Fibroblast of lung (primary cell): ENCODE data around the gene SMLR1. TPM values are rescaled to one million over a fixed set of nuclear protein-coding genes. Genes with fewer than 3 reads are reported as not detected.

Source experiments
- DNase-seq, 2 donors: peaks; one replicate each; pipeline versions ENCODE4 v3.0.0 to v3.0.0-alpha.2; 2010; ENCODE audit warnings: low read depth in 2 of 2
- H2AFZ ChIP-seq: 2 replicates; pipeline ENCODE4 v1.5.1; 2012; ENCODE audit warnings: low read length, control low read depth, inconsistent platforms
- H3K27ac ChIP-seq: 2 replicates; pipeline ENCODE4 v1.5.1; 2011; ENCODE audit warnings: low read length, control low read depth; ENCODE audit not compliant: insufficient read depth
- H3K27me3 ChIP-seq: 2 replicates; pipeline ENCODE4 v1.5.1; 2011; ENCODE audit warnings: mild to moderate bottlenecking, low read length; ENCODE audit not compliant: control insufficient read depth, insufficient read depth
- H3K36me3 ChIP-seq: 2 replicates; pipeline ENCODE4 v1.5.1; 2011; ENCODE audit warnings: low read length; ENCODE audit not compliant: control insufficient read depth, insufficient read depth
- H3K4me1 ChIP-seq: 2 replicates; pipeline ENCODE4 v1.5.1; 2011; ENCODE audit warnings: low read length; ENCODE audit not compliant: control insufficient read depth, insufficient read depth; ENCODE audit errors: extremely low read depth
- H3K4me2 ChIP-seq: 2 replicates; pipeline ENCODE4 v1.5.1; 2011; ENCODE audit warnings: low read length, control low read depth; ENCODE audit not compliant: insufficient read depth; ENCODE audit errors: extremely low read depth
- H3K4me3 ChIP-seq, 4 experiments: fragments of 200-600 bp in 1 of 4; sonication (generic) in 1 of 4; replicated peaks in 1 of 4; 2 replicates each; pipeline ENCODE4 v1.5.1; 2011 to 2016; ENCODE audit warnings: low read length in 4 of 4, low read depth in 3 of 4, mild to moderate bottlenecking in 3 of 4, control low read depth in 2 of 4, inconsistent platforms in 1 of 4, mixed read lengths in 1 of 4; ENCODE audit not compliant: insufficient read depth in 1 of 4; ENCODE audit errors: control extremely low read depth in 1 of 4
- H3K79me2 ChIP-seq: 2 replicates; pipeline ENCODE4 v1.5.1; 2012; ENCODE audit warnings: mild to moderate bottlenecking, low read length, inconsistent platforms; ENCODE audit not compliant: control insufficient read depth, insufficient read depth
- H3K9ac ChIP-seq: 2 replicates; pipeline ENCODE4 v1.5.1; 2011; ENCODE audit warnings: mild to moderate bottlenecking, low read length, control low read depth; ENCODE audit not compliant: insufficient read depth
- H3K9me3 ChIP-seq: 2 replicates; pipeline ENCODE4 v1.5.1; 2012; ENCODE audit warnings: low read depth, low read length; ENCODE audit not compliant: control insufficient read depth, insufficient read depth
- H4K20me1 ChIP-seq: 2 replicates; pipeline ENCODE4 v1.5.1; 2011; ENCODE audit warnings: low read length; ENCODE audit not compliant: control insufficient read depth, insufficient read depth; ENCODE audit errors: extremely low read depth
- EZH2 ChIP-seq: IDR thresholded peaks from 2 replicates; pipeline ENCODE4 v1.5.1; 2012; ENCODE audit warnings: low read length, control low read depth, mild to moderate bottlenecking; ENCODE audit errors: missing control alignments
- polyA plus RNA-seq, 2 donors: library from polyadenylated mRNA; depleted of rRNA in 1 of 2; stranded (reverse) in 1 of 2; unstranded in 1 of 2; fragments of >200 nt; gene quantifications; 2 replicates each; pipeline ENCODE4 v1.2.1, GENCODE V29; 2011 to 2012; ENCODE audit warnings: missing spikeins in 1 of 2
- total RNA-seq: library from RNA; depleted of rRNA; stranded (reverse); fragments of >200 nt; gene quantifications from 2 replicates; pipeline ENCODE4 v1.2.1, GENCODE V29; 2014
- TF ChIP-seq, protein P1 (sequence below), 2 donors: IDR thresholded peaks in 1 of 2; conservative IDR thresholded peaks in 1 of 2; 1 replicate in 1 of 2; 2 replicates in 1 of 2; pipeline ENCODE4 v1.5.1; 2011 to 2012; ENCODE audit warnings: low read length in 2 of 2, control low read depth in 1 of 2, inconsistent platforms in 1 of 2, low read depth in 1 of 2, mild to moderate bottlenecking in 1 of 2

Gene SMLR1
- total and polyA plus RNA-seq, 2 donors (not counting 1 experiment from before 2014, with no cell fraction given) = not detected

DNA sequence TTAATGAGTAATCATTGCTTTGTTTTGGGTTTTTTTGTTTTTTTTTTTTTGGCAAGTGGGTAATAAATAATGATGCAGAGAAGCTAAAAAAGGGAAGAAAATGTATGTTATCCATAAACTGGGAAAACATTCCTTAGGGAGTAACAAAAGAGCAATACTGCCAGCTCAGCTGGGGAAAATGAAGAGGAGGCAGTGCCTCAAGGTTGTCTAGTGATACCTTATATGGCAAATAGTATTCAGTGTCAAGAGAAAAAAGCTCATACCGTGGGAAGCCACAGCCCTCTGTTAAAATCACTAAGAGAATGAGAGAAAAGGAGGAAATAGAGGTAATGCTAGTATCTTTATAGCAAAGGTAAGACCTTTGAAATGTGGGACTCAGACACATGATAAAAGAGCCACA is 47.1 kb upstream of the SMLR1 start:
- H2AFZ ChIP-seq = no peak overlapping the region
- H3K9me3 ChIP-seq = no peaks in the 10 kb centered on the region
- H3K4me1 ChIP-seq = peaks cover 8% of the 10 kb centered on the region
- no peaks in the 10 kb centered on the region for H3K79me2 ChIP-seq
- no peak overlapping the region for H3K9ac ChIP-seq
- no peaks in the 10 kb centered on the region for H3K27me3 ChIP-seq
- no peak overlapping the region for H3K4me3 ChIP-seq
- H3K4me2 ChIP-seq = no peak overlapping the region
- H4K20me1 ChIP-seq = no peaks in the 10 kb centered on the region
- DNase-seq = peak in 1 of 2 donors; percentile 51
- TF ChIP-seq, protein P1, sequence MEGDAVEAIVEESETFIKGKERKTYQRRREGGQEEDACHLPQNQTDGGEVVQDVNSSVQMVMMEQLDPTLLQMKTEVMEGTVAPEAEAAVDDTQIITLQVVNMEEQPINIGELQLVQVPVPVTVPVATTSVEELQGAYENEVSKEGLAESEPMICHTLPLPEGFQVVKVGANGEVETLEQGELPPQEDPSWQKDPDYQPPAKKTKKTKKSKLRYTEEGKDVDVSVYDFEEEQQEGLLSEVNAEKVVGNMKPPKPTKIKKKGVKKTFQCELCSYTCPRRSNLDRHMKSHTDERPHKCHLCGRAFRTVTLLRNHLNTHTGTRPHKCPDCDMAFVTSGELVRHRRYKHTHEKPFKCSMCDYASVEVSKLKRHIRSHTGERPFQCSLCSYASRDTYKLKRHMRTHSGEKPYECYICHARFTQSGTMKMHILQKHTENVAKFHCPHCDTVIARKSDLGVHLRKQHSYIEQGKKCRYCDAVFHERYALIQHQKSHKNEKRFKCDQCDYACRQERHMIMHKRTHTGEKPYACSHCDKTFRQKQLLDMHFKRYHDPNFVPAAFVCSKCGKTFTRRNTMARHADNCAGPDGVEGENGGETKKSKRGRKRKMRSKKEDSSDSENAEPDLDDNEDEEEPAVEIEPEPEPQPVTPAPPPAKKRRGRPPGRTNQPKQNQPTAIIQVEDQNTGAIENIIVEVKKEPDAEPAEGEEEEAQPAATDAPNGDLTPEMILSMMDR (conservative IDR thresholded peaks at IDR 0.05 in 1 of 2, IDR thresholded peaks at IDR 0.05 in 1 of 2; ENCODE audit: low read depth in 1 of 2, low read length in 2 of 2) = no peak
- no peak for TF ChIP-seq EZH2
- H3K36me3 ChIP-seq = no peaks in the 10 kb centered on the region
- H3K27ac ChIP-seq = no peak overlapping the region

GRCh38 chr6:130781557-130781956 is 45.6 kb upstream of the SMLR1 start:
- no peak overlapping the region for H3K9ac ChIP-seq
- H3K36me3 ChIP-seq = no peaks in the 10 kb centered on the region
- H3K27ac ChIP-seq = no peak overlapping the region
- H3K79me2 ChIP-seq = no peaks in the 10 kb centered on the region
- peaks cover 8% of the 10 kb centered on the region for H3K4me1 ChIP-seq
- H3K4me3 ChIP-seq = no peak overlapping the region
- no peaks in the 10 kb centered on the region for H3K9me3 ChIP-seq
- no peaks in the 10 kb centered on the region for H3K27me3 ChIP-seq
- H3K4me2 ChIP-seq = no peak overlapping the region
- no peaks in the 10 kb centered on the region for H4K20me1 ChIP-seq
- DNase-seq = no peak
- TF ChIP-seq, protein P1 (conservative IDR thresholded peaks at IDR 0.05 in 1 of 2, IDR thresholded peaks at IDR 0.05 in 1 of 2; ENCODE audit: low read depth in 1 of 2, low read length in 2 of 2) = no peak
- no peak for TF ChIP-seq EZH2
- no peak overlapping the region for H2AFZ ChIP-seq

DNA sequence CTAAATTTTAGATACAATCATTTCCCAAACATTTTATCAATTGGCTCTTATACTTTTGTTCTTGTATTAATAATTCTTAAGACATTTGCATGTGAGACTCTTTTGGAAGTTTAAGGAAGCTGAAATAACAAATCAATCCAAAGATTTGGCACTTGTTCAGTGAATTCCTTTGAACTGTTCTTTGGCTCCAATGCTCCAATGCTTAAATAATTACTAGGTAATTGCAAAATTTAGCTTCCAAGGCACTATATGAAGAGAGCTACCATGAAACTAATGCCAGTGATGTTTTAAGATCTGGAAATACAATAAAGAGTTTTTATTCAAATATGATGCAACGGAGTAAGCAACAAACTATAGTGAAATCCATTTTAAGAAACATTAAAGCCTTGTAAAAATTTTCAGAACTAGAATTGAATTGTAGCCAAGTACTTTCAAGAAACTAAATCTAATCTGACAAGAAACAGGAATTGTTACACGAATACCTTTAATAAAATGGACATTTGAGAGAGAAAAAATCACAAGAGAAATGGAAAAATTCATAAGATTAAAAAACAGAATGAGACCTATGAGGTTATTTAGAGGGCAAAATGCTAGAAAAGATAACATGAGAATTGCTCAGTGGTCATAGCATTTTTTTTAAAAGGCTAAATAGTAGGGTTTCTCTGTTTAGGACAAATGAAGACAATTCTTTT is 43.6 kb upstream of the SMLR1 start:
- DNase-seq = peak; percentile 18 to 51
- TF ChIP-seq EZH2 = no peak
- TF ChIP-seq, protein P1 (conservative IDR thresholded peaks at IDR 0.05 in 1 of 2, IDR thresholded peaks at IDR 0.05 in 1 of 2; ENCODE audit: low read depth in 1 of 2, low read length in 2 of 2) = no peak
- Histone ChIP-seq H3K27me3 (no peaks in the 10 kb centered on the region), H2AFZ (no peak overlapping the region), H3K36me3 (no peaks in the 10 kb centered on the region), H3K27ac (no peak overlapping the region), H3K4me1 (peaks cover 8% of the 10 kb centered on the region), H3K4me2 (no peak overlapping the region), H3K9ac (no peak overlapping the region), H3K4me3 (no peak overlapping the region), H3K79me2 (no peaks in the 10 kb centered on the region), H4K20me1 (no peaks in the 10 kb centered on the region), H3K9me3 (no peaks in the 10 kb centered on the region)
